PC-3 (cell line): ENCODE measurements around the gene VWC2. TPM values are rescaled to one million over a fixed set of nuclear protein-coding genes. Genes with fewer than 3 reads are reported as not detected.

Experiments used
- ATAC-seq: fragments of 200-7000 bp; cut with Tn5 transposase; 2 replicates; pipeline ENCODE4 v1.9.1; 2020; ENCODE audit warnings: mild to moderate bottlenecking, moderate library complexity
- BruUV-seq: library from RNA; stranded (reverse); fragments of 400-500 nt; replicated peaks from 2 replicates; lab custom pipeline; 2021; lab: Mats Ljungman, UMichigan
- CTCF ChIA-PET: fragments of 300-600 bp; sonication (Branson Sonifier 250); formaldehyde crosslinking; loops from one replicate; lab custom pipeline; 2022; ENCODE audit warnings: antibody characterized with exemption; lab: Charles Lee
- POLR2A ChIA-PET: fragments of 300-600 bp; sonication (Branson Sonifier 250); formaldehyde crosslinking; loops from one replicate; lab custom pipeline; 2022; ENCODE audit warnings: antibody characterized with exemption; ENCODE audit not compliant: unreplicated experiment; lab: Charles Lee
- DNase-seq: peaks from one replicate; pipeline ENCODE4 v3.0.0-alpha.2; 2015
- H2AFZ ChIP-seq: fragments of 300-600 bp; sonication (generic); 2 replicates; pipeline ENCODE4 v1.6.0; 2016; ENCODE audit warnings: antibody characterized with exemption, low read length
- H3F3A ChIP-seq: fragments of 300-600 bp; sonication (generic); one replicate; pipeline ENCODE4 v1.6.0; 2017; ENCODE audit warnings: antibody characterized with exemption, low read length, control low read depth, mild to moderate bottlenecking; ENCODE audit not compliant: unreplicated experiment
- H3K27ac ChIP-seq: fragments of 300-600 bp; sonication (generic); 2 replicates; pipeline ENCODE4 v1.5.1; 2016; ENCODE audit warnings: mild to moderate bottlenecking, low read length
- H3K27me3 ChIP-seq: fragments of 300-600 bp; sonication (generic); 2 replicates; pipeline ENCODE4 v1.6.1; 2016; ENCODE audit warnings: low read length, mixed read lengths
- H3K36me3 ChIP-seq: fragments of 300-600 bp; sonication (generic); 2 replicates; pipeline ENCODE4 v1.6.1; 2016; ENCODE audit warnings: low read depth, mixed run types, low read length, mixed read lengths
- H3K4me1 ChIP-seq: fragments of 300-600 bp; sonication (generic); 2 replicates; pipeline ENCODE4 v1.5.1; 2016; ENCODE audit warnings: low read length; ENCODE audit not compliant: insufficient read depth
- H3K4me2 ChIP-seq: fragments of 300-600 bp; sonication (generic); 2 replicates; pipeline ENCODE4 v1.6.0; 2016; ENCODE audit warnings: low read length
- H3K4me3 ChIP-seq: fragments of 300-600 bp; sonication (generic); 2 replicates; pipeline ENCODE4 v1.5.1; 2016; ENCODE audit warnings: mild to moderate bottlenecking, low read length, mixed read lengths
- H3K79me2 ChIP-seq: fragments of 300-600 bp; sonication (generic); 2 replicates; pipeline ENCODE4 v1.6.1; 2017; ENCODE audit warnings: low read length, mixed read lengths
- H3K9ac ChIP-seq: fragments of 300-600 bp; sonication (generic); 2 replicates; pipeline ENCODE4 v1.6.0; 2016; ENCODE audit warnings: mild to moderate bottlenecking, low read length
- H3K9me2 ChIP-seq: fragments of 300-600 bp; sonication (generic); replicated peaks from 2 replicates; pipeline ENCODE4 v1.6.1; 2016; ENCODE audit warnings: mixed run types, low read length, mixed read lengths
- H3K9me3 ChIP-seq: fragments of 300-600 bp; sonication (generic); 2 replicates; pipeline ENCODE4 v1.6.1; 2016; ENCODE audit warnings: low read length, mixed read lengths
- H4K20me1 ChIP-seq: fragments of 300-600 bp; sonication (generic); 2 replicates; pipeline ENCODE4 v1.6.1; 2016; ENCODE audit warnings: low read length, mixed read lengths
- EZH2 ChIP-seq: fragments of 300-600 bp; sonication (generic); IDR thresholded peaks from one replicate; pipeline ENCODE4 v1.6.1; 2017; ENCODE audit warnings: antibody characterized with exemption, mild to moderate bottlenecking, low read length; ENCODE audit not compliant: unreplicated experiment
- EZH2phosphoT487 ChIP-seq: fragments of 300-600 bp; sonication (generic); IDR thresholded peaks from 2 replicates; pipeline ENCODE4 v1.6.1; 2018; ENCODE audit warnings: mild to moderate bottlenecking, antibody characterized with exemption, low read length, borderline replicate concordance
- intact Hi-C: fragments of 100-400 bp; cut with micrococcal nuclease; formaldehyde crosslinking; loops from 2 replicates; pipeline ENCODE4 v1.9.0; 2023
- total RNA-seq: library from RNA; depleted of rRNA; stranded (reverse); fragments of >200 nt; gene quantifications from 2 replicates; pipeline ENCODE4 v1.2.3, GENCODE V29; 2014
- TF ChIP-seq, protein P1 (sequence below): fragments of 300-600 bp; sonication (generic); conservative IDR thresholded peaks from 2 replicates; pipeline ENCODE4 v1.5.1; 2017; ENCODE audit warnings: antibody characterized with exemption, low read depth, mild to moderate bottlenecking, low read length

The VWC2 gene
- total RNA-seq, 1 experiment from 2014 or later, result not detected

DNA sequence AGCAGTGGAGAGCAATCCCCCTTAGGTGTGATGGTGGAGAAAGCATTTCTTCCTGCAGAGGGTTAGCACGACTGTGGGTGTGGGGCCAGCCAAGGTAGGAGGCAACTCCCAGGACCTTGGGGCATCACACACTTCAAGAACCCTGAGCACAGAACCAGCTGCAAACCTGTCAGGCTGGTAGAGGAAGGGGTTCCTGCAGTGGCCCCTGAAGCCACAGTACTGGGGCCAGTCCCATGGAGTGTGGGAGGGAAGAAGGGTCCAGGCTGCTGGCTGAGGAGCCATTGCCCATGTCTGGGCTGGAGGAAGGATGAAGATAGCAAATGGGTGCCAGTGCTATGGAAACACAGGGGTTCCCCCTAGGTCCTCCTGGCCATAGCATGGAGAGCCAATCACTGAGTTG lies 110.5 kb downstream of the VWC2 start:
- H3F3A ChIP-seq, result no peaks in the 10 kb centered on the region
- peaks cover 42% of the 10 kb centered on the region for H3K27me3 ChIP-seq
- H3K4me1 ChIP-seq, result no peaks in the 10 kb centered on the region
- H2AFZ ChIP-seq, result no peak overlapping the region
- H3K9ac ChIP-seq, result no peak overlapping the region
- no peaks in the 10 kb centered on the region for H3K9me2 ChIP-seq
- DNase-seq (no peak), ATAC-seq (no peak)
- no peaks in the 10 kb centered on the region for H3K36me3 ChIP-seq
- intact Hi-C loops, result no loop called here
- no peak overlapping the region for H3K27ac ChIP-seq
- POLR2A ChIA-PET, result no interaction called here
- H4K20me1 ChIP-seq, result no peaks in the 10 kb centered on the region
- no peak overlapping the region for H3K4me3 ChIP-seq
- no peaks in the 10 kb centered on the region for H3K9me3 ChIP-seq
- CTCF ChIA-PET, result no interaction called here
- TF ChIP-seq, protein P1, sequence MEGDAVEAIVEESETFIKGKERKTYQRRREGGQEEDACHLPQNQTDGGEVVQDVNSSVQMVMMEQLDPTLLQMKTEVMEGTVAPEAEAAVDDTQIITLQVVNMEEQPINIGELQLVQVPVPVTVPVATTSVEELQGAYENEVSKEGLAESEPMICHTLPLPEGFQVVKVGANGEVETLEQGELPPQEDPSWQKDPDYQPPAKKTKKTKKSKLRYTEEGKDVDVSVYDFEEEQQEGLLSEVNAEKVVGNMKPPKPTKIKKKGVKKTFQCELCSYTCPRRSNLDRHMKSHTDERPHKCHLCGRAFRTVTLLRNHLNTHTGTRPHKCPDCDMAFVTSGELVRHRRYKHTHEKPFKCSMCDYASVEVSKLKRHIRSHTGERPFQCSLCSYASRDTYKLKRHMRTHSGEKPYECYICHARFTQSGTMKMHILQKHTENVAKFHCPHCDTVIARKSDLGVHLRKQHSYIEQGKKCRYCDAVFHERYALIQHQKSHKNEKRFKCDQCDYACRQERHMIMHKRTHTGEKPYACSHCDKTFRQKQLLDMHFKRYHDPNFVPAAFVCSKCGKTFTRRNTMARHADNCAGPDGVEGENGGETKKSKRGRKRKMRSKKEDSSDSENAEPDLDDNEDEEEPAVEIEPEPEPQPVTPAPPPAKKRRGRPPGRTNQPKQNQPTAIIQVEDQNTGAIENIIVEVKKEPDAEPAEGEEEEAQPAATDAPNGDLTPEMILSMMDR, result no peak
- TF ChIP-seq EZH2, result no peak
- TF ChIP-seq EZH2phosphoT487, result no peak
- BruUV-seq, result no TSS peak
- H3K4me2 ChIP-seq, result no peak overlapping the region
- H3K79me2 ChIP-seq, result no peaks in the 10 kb centered on the region

DNA sequence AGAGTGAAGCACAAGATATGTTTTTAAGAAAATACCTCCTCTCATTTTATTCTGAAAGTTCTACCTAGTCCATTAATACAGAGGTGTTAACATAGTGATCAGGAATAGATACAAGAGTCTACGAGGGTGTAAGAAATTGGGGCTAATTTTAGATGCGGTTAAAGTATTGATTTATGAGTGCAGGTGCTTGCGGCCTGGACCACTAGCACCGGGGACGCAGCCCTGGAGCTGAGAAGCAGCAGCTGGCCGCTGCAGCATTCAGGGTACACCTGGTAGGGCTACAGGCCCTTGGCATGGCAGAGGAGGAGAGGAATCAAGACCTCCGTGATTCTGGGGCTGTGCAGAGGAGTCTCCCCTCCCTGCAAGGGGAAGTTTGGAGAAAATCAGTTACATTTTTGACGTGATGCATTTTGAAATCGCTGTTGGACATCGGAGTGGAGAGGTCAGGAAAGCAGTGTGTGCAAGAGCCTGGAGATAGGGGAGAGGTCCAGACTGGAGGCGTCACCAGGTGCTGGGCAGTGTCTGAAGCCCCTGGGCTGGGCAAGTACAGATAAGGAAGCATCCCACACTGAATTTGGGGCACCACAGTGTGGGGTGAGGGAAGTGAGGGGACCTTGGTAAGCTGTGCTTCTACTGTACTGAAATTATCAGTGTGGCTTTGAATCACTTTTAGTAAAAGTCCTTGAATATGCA lies 112.3 kb downstream of the VWC2 start:
- Histone ChIP-seq H3K4me1 (no peaks in the 10 kb centered on the region), H3F3A (no peaks in the 10 kb centered on the region), H3K4me3 (no peak overlapping the region), H2AFZ (no peak overlapping the region), H3K4me2 (no peak overlapping the region), H3K27ac (no peak overlapping the region), H3K36me3 (no peaks in the 10 kb centered on the region), H3K79me2 (no peaks in the 10 kb centered on the region), H3K9me3 (no peaks in the 10 kb centered on the region), H3K9ac (no peak overlapping the region), H3K27me3 (peaks cover 41% of the 10 kb centered on the region), H3K9me2 (no peaks in the 10 kb centered on the region), H4K20me1 (no peaks in the 10 kb centered on the region)
- BruUV-seq, result no TSS peak
- ChIA-PET CTCF (no interaction called here), POLR2A (no interaction called here)
- ATAC-seq (no peak), DNase-seq (no peak)
- no peak for TF ChIP-seq EZH2phosphoT487
- TF ChIP-seq, protein P1, result no peak
- no peak for TF ChIP-seq EZH2
- intact Hi-C loops, result no loop called here

DNA sequence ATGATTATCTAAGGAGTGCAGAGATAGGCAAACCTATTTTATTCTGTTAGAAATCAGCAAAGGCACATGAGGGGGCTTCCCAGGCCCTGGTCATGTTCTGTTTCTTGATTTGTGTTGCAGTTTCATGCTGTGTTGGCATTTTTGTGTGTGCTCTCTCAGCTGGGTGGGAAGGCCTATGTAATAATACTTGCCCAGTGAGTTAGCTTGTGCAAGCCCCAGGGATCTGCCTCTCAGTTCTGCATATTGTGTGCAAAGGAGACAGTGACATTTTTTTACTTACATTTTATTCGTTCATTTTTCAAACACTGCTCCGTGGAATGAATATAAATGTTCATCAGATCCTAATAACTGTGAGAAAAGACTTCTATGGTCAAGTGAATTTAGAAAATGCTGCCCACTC lies 119.0 kb downstream of the VWC2 start:
- Histone ChIP-seq H3K4me2 (no peak overlapping the region), H3K4me1 (no peaks in the 10 kb centered on the region), H3K79me2 (no peaks in the 10 kb centered on the region), H3F3A (no peaks in the 10 kb centered on the region), H4K20me1 (no peaks in the 10 kb centered on the region), H2AFZ (no peak overlapping the region), H3K9me2 (no peaks in the 10 kb centered on the region), H3K9me3 (no peaks in the 10 kb centered on the region), H3K9ac (no peak overlapping the region), H3K4me3 (no peak overlapping the region), H3K27me3 (peaks cover 55% of the 10 kb centered on the region), H3K36me3 (no peaks in the 10 kb centered on the region), H3K27ac (no peak overlapping the region)
- intact Hi-C loops, result no loop called here
- DNase-seq (no peak), ATAC-seq (no peak)
- no TSS peak for BruUV-seq
- TF ChIP-seq EZH2, result no peak
- POLR2A ChIA-PET, result no interaction called here
- CTCF ChIA-PET, result no interaction called here
